IMR-90 (cell line): ENCODE measurements around the gene DIAPH1. TPM values are rescaled to one million over a fixed set of nuclear protein-coding genes. Genes with fewer than 3 reads are reported as not detected.

Source experiments
- ATAC-seq: fragments of 200-7000 bp; cut with Tn5 transposase; 2 replicates; pipeline ENCODE4 v1.9.1; 2020; ENCODE audit warnings: low read depth, mild to moderate bottlenecking, moderate library complexity
- BruUV-seq: library from RNA; stranded (reverse); fragments of 400-500 nt; replicated peaks from 2 replicates; lab custom pipeline; 2021; lab: Mats Ljungman, UMichigan
- CTCF ChIA-PET: fragments of 300-600 bp; formaldehyde crosslinking; extraction: SDS; loops from one replicate; lab custom pipeline; 2021; ENCODE audit warnings: antibody characterized with exemption; lab: Yijun Ruan, JAX
- POLR2A ChIA-PET: fragments of 300-600 bp; sonication (Branson Sonifier 250); formaldehyde crosslinking; loops from one replicate; lab custom pipeline; 2022; ENCODE audit warnings: antibody characterized with exemption; ENCODE audit not compliant: unreplicated experiment; lab: Charles Lee
- DNase-seq: peaks from one replicate; pipeline ENCODE4 v3.0.0; 2013
- H2AFZ ChIP-seq: replicated peaks from 2 replicates; pipeline ENCODE3; 2013; ENCODE audit warnings: low read length, mild to moderate bottlenecking; ENCODE audit not compliant: poor library complexity
- H2AK5ac ChIP-seq: 2 replicates; pipeline ENCODE4 v1.6.1; 2013; ENCODE audit warnings: low read depth, low read length, inconsistent platforms
- H2AK9ac ChIP-seq: replicated peaks from 2 replicates; pipeline ENCODE3; 2013; ENCODE audit warnings: mild to moderate bottlenecking, low read depth, low read length, moderate library complexity; ENCODE audit not compliant: poor library complexity
- H2BK120ac ChIP-seq: 2 replicates; pipeline ENCODE4 v1.6.1; 2013; ENCODE audit warnings: low read depth, low read length, inconsistent platforms
- H2BK15ac ChIP-seq: 3 replicates; pipeline ENCODE4 v1.6.1; 2013; ENCODE audit warnings: low read depth, low read length, inconsistent platforms
- H2BK20ac ChIP-seq: 2 replicates; pipeline ENCODE4 v1.6.1; 2013; ENCODE audit warnings: low read depth, mild to moderate bottlenecking, inconsistent platforms, low read length, moderate library complexity
- H2BK5ac ChIP-seq: 2 replicates; pipeline ENCODE4 v1.6.1; 2013; ENCODE audit warnings: mild to moderate bottlenecking, low read depth, low read length, inconsistent platforms; ENCODE audit not compliant: poor library complexity, severe bottlenecking
- H3K14ac ChIP-seq: replicated peaks from 2 replicates; pipeline ENCODE4 v1.6.1; 2013; ENCODE audit warnings: low read depth, low read length, inconsistent platforms
- H3K18ac ChIP-seq: 2 replicates; pipeline ENCODE4 v1.6.1; 2013; ENCODE audit warnings: low read depth, low read length, control low read depth
- H3K23ac ChIP-seq: 2 replicates; pipeline ENCODE4 v1.6.1; 2013; ENCODE audit warnings: low read depth, low read length, inconsistent platforms
- H3K27ac ChIP-seq: 2 replicates; pipeline ENCODE4 v1.5.1; 2013; ENCODE audit warnings: mild to moderate bottlenecking, control low read depth, low read length; ENCODE audit not compliant: insufficient read depth
- H3K27me3 ChIP-seq: 2 replicates; pipeline ENCODE4 v1.6.1; 2013; ENCODE audit warnings: low read length; ENCODE audit not compliant: control insufficient read depth, insufficient read depth
- H3K36me3 ChIP-seq: 2 replicates; pipeline ENCODE4 v1.6.1; 2013; ENCODE audit warnings: low read length, mixed read lengths; ENCODE audit not compliant: control insufficient read depth, insufficient read depth
- H3K4ac ChIP-seq: 2 replicates; pipeline ENCODE4 v1.6.1; 2013; ENCODE audit warnings: low read depth, low read length, inconsistent platforms
- H3K4me1 ChIP-seq: 2 replicates; pipeline ENCODE4 v1.6.1; 2013; ENCODE audit warnings: low read length, mixed read lengths; ENCODE audit not compliant: control insufficient read depth, insufficient read depth
- H3K4me2 ChIP-seq: 2 replicates; pipeline ENCODE4 v1.6.1; 2013; ENCODE audit warnings: low read depth, mild to moderate bottlenecking, control low read depth, low read length, moderate library complexity
- H3K4me3 ChIP-seq: 2 replicates; pipeline ENCODE4 v1.5.1; 2013; ENCODE audit warnings: low read depth, mild to moderate bottlenecking, control low read depth, low read length, moderate library complexity; ENCODE audit not compliant: insufficient read depth
- H3K56ac ChIP-seq: 2 replicates; pipeline ENCODE4 v1.6.1; 2013; ENCODE audit warnings: low read length, inconsistent platforms; ENCODE audit not compliant: insufficient read depth; ENCODE audit errors: extremely low read depth
- H3K79me1 ChIP-seq, 2 experiments: 2 replicates each; pipeline ENCODE4 v1.6.1; 2013; ENCODE audit warnings: low read length in 2 of 2, inconsistent platforms in 1 of 2, low read depth in 1 of 2
- H3K9ac ChIP-seq: 2 replicates; pipeline ENCODE4 v1.6.1; 2013; ENCODE audit warnings: low read depth, low read length, control low read depth
- H3K9me1 ChIP-seq: 2 replicates; pipeline ENCODE4 v1.6.1; 2013; ENCODE audit warnings: low read length, inconsistent platforms; ENCODE audit not compliant: insufficient read depth
- H3K9me3 ChIP-seq: 2 replicates; pipeline ENCODE4 v1.6.1; 2013; ENCODE audit warnings: low read length; ENCODE audit not compliant: control insufficient read depth, insufficient read depth
- H4K20me1 ChIP-seq: 2 replicates; pipeline ENCODE4 v1.6.1; 2013; ENCODE audit warnings: low read length, inconsistent platforms; ENCODE audit not compliant: insufficient read depth
- H4K5ac ChIP-seq: 2 replicates; pipeline ENCODE4 v1.6.1; 2013; ENCODE audit warnings: mild to moderate bottlenecking, low read depth, low read length, control low read depth
- H4K8ac ChIP-seq, 2 experiments: 2 replicates each; pipeline ENCODE4 v1.6.1; 2013; ENCODE audit warnings: low read depth in 2 of 2, low read length in 2 of 2, control low read depth in 1 of 2, inconsistent platforms in 1 of 2
- H4K91ac ChIP-seq: 2 replicates; pipeline ENCODE4 v1.6.1; 2013; ENCODE audit warnings: low read depth, low read length, inconsistent platforms; ENCODE audit not compliant: insufficient read depth
- BHLHE40 ChIP-seq: fragments of 150-350 bp; IDR thresholded peaks from 2 replicates; pipeline ENCODE4 v1.6.1; 2016; ENCODE audit warnings: mild to moderate bottlenecking, low read depth, low read length
- CEBPB ChIP-seq: IDR thresholded peaks from 2 replicates; pipeline ENCODE4 v1.6.1; 2012; ENCODE audit warnings: low read depth, low read length, improper control_type of control experiment
- CHD1 ChIP-seq: IDR thresholded peaks from 2 replicates; pipeline ENCODE4 v1.6.1; 2012; ENCODE audit warnings: low read depth, low read length, improper control_type of control experiment
- ELK1 ChIP-seq: fragments of 150-350 bp; IDR thresholded peaks from 2 replicates; pipeline ENCODE4 v1.6.1; 2016; ENCODE audit warnings: low read depth, mild to moderate bottlenecking, low read length, moderate library complexity, borderline replicate concordance
- FOS ChIP-seq: fragments of 150-350 bp; IDR thresholded peaks from 2 replicates; pipeline ENCODE4 v1.6.1; 2016; ENCODE audit warnings: low read depth, low read length
- MAFK ChIP-seq: IDR thresholded peaks from 2 replicates; pipeline ENCODE4 v1.6.1; 2012; ENCODE audit warnings: low read depth, low read length, improper control_type of control experiment
- MAZ ChIP-seq: IDR thresholded peaks from 2 replicates; pipeline ENCODE4 v1.6.1; 2012; ENCODE audit warnings: low read depth, mild to moderate bottlenecking, low read length, improper control_type of control experiment, moderate library complexity, borderline replicate concordance
- MXI1 ChIP-seq: IDR thresholded peaks from 2 replicates; pipeline ENCODE4 v1.6.1; 2012; ENCODE audit warnings: low read depth, mild to moderate bottlenecking, low read length, moderate library complexity, borderline replicate concordance
- NFE2L2 ChIP-seq: fragments of 150-350 bp; IDR thresholded peaks from 2 replicates; pipeline ENCODE4 v1.6.1; 2016; ENCODE audit warnings: low read depth, mild to moderate bottlenecking, low read length
- POLR2A ChIP-seq: IDR thresholded peaks from 2 replicates; pipeline ENCODE4 v1.6.1; 2012; ENCODE audit warnings: mild to moderate bottlenecking, low read depth, low read length
- RAD21 ChIP-seq: IDR thresholded peaks from 2 replicates; pipeline ENCODE4 v1.6.1; 2012; ENCODE audit warnings: low read length, improper control_type of control experiment
- RCOR1 ChIP-seq: IDR thresholded peaks from 2 replicates; pipeline ENCODE4 v1.6.1; 2012; ENCODE audit warnings: mild to moderate bottlenecking, low read length, improper control_type of control experiment; ENCODE audit not compliant: insufficient replicate concordance
- RFX5 ChIP-seq: IDR thresholded peaks from 2 replicates; pipeline ENCODE4 v1.8.0; 2012; ENCODE audit warnings: low read depth, mild to moderate bottlenecking, low read length, moderate library complexity
- SMC3 ChIP-seq: fragments of 150-350 bp; IDR thresholded peaks from 2 replicates; pipeline ENCODE4 v1.6.1; 2016; ENCODE audit warnings: low read depth, mild to moderate bottlenecking, antibody characterized with exemption, low read length, moderate library complexity
- USF2 ChIP-seq: fragments of 150-350 bp; IDR thresholded peaks from 2 replicates; pipeline ENCODE4 v1.6.1; 2017; ENCODE audit warnings: mild to moderate bottlenecking, antibody characterized with exemption, low read length, low read depth
- dilution Hi-C: fragments of 300-500 bp; cut with HindIII; formaldehyde crosslinking; loops from one replicate; pipeline ENCODE4 v1.14.3; 2018; ENCODE audit warnings: low sequenced_read_pairs; ENCODE audit not compliant: unreplicated experiment
- in situ Hi-C: fragments of 300-500 bp; cut with MboI; formaldehyde crosslinking; loops from 3 replicates; pipeline ENCODE4 v1.14.3; 2019; ENCODE audit warnings: low sequenced_read_pairs, inconsistent platforms, mixed read lengths
- intact Hi-C: fragments of 100-400 bp; cut with micrococcal nuclease; formaldehyde crosslinking; loops from 2 replicates; pipeline ENCODE4 v1.10.0; 2022
- polyA plus RNA-seq, 3 experiments: library from polyadenylated mRNA; depleted of rRNA; stranded (reverse); fragments of >200 nt; gene quantifications; 2 replicates each; pipeline ENCODE4 v1.2.3, GENCODE V29; 2012; ENCODE audit warnings: low replicate concordance in 1 of 3
- total RNA-seq: library from RNA; depleted of rRNA; stranded (reverse); fragments of >200 nt; gene quantifications from 2 replicates; pipeline ENCODE4 v1.2.3, GENCODE V29; 2012
- TF ChIP-seq, protein P1 (sequence below): conservative IDR thresholded peaks from 2 replicates; pipeline ENCODE4 v1.5.1; 2012; ENCODE audit warnings: mild to moderate bottlenecking, low read depth, low read length, improper control_type of control experiment

Gene DIAPH1
- total and polyA plus RNA-seq, 2 of the 4 experiments (the other 2 are of a cell fraction): 12.0 to 37.4 TPM

DNA sequence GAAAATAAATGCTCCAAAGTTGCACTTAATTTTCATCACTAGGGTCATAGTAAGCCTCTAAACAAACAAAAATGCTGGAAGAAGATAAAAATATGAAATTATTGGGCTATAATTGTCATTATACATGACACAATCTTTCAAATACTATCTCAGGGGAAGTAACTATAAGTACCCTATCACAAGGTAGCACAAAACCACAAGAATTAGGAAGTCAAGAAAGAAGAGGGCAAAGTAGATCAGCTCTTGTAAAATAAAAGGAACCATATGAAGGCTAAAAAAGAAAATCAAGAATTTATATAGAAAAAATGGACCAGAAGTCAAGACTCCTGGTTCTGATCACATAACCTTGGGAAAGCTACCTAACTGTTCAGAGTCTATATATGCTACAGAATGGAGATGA, 48.1 kb downstream of the DIAPH1 start:
- Histone ChIP-seq H3K4me2 (no peak overlapping the region), H3K18ac (no peak overlapping the region), H3K9me3 (no peaks in the 10 kb centered on the region), H2AK5ac (no peak overlapping the region), H3K4me1 (no peaks in the 10 kb centered on the region), H3K36me3 (peaks cover 12% of the 10 kb centered on the region), H3K56ac (no peak overlapping the region), H2BK5ac (no peak overlapping the region), H4K8ac (no peak overlapping the region), H3K9me1 (no peaks in the 10 kb centered on the region), H2AK9ac (no peak overlapping the region), H3K27me3 (no peaks in the 10 kb centered on the region), H4K91ac (no peak overlapping the region), H3K27ac (no peak overlapping the region), H2BK120ac (no peak overlapping the region), H4K20me1 (no peaks in the 10 kb centered on the region), H2BK20ac (no peak overlapping the region), H3K9ac (no peak overlapping the region), H2BK15ac (no peak overlapping the region), H3K79me1 (no peaks in the 10 kb centered on the region), H4K5ac (no peak overlapping the region), H3K14ac (no peak overlapping the region), H3K23ac (no peak overlapping the region), H3K4me3 (no peak overlapping the region), H2AFZ (no peak overlapping the region), H3K4ac (no peak overlapping the region)
- dilution Hi-C loops (no loop called here), intact Hi-C loops (no loop called here), in situ Hi-C loops (no loop called here)
- TF ChIP-seq MXI1 (no peak), RCOR1 (no peak), ELK1 (no peak), SMC3 (no peak), RAD21 (no peak), BHLHE40 (no peak), FOS (no peak), CHD1 (no peak), MAFK (no peak), CEBPB (no peak), NFE2L2 (no peak), RFX5 (no peak), POLR2A (no peak), USF2 (no peak), MAZ (no peak)
- TF ChIP-seq, protein P1, sequence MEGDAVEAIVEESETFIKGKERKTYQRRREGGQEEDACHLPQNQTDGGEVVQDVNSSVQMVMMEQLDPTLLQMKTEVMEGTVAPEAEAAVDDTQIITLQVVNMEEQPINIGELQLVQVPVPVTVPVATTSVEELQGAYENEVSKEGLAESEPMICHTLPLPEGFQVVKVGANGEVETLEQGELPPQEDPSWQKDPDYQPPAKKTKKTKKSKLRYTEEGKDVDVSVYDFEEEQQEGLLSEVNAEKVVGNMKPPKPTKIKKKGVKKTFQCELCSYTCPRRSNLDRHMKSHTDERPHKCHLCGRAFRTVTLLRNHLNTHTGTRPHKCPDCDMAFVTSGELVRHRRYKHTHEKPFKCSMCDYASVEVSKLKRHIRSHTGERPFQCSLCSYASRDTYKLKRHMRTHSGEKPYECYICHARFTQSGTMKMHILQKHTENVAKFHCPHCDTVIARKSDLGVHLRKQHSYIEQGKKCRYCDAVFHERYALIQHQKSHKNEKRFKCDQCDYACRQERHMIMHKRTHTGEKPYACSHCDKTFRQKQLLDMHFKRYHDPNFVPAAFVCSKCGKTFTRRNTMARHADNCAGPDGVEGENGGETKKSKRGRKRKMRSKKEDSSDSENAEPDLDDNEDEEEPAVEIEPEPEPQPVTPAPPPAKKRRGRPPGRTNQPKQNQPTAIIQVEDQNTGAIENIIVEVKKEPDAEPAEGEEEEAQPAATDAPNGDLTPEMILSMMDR: no peak
- no TSS peak for BruUV-seq
- DNase-seq (no peak), ATAC-seq (no peak)
- POLR2A ChIA-PET: no interaction called here
- CTCF ChIA-PET: interaction anchor here (0.6 kb wide), 1 partner anchor 10 kb away, joined by 3 read pairs; no protein-coding TSS in a partner anchor
